ENCODE results near the gene PCYT2. TPM values are rescaled to one million over a fixed set of nuclear protein-coding genes. Genes with fewer than 3 reads are reported as not detected.

The PCYT2 gene
- total RNA-seq, 4 donors from 2014 or later = 23.7 to 34.2 (median 30.4) TPM

DNA sequence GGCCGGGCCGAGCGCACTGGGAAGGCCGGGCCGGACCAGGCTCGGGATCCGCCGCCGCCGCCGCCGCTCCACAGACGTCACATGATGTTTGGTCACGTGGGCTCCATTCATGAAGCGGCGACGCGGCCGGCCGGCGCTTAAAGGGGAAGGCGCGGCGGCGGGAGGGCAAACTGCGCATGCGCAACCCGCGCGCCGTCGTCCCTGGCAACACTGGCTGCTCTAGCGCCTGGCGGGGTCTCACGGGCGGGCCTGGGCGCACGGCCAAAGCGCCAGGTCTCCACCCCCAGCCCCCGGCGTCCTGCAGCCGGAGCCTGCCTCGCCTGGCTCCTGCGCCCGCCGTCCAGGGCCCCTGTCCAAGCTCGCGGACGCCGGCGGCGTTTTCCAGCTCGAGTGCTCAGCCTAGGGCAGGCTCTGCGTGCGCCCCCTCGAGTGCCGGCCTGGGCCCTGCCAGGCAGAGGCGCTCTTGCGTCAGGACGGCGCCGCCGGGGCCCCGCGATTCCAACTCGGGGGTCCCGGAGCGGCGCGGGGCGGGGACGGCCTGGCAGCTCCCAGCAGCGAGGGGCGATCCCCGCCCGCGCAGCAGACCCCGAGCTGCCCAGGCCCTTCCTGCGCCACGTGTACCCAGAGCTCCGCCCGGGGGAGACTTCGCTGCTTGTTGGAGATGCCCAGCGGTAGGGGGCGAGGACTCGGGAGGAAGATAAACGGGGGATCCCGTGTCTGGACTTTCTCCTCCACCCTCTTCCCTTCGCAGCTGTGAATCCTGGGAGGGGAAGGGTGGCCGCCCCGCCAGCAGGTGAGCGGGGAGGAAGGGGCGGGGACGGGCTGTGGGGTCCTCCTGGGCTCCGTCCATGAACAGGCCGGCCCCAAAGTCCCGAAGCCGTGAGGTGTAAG lies 16.7 kb upstream of the PCYT2 start, which contains the start of gene MAFG:
MAFG (minus strand) TSS at position 83 of the 891 bp plus-strand sequence. CDS start 4,550 bp downstream, outside the sequence.
- Histone ChIP-seq H3K9me3 (no peaks in the 10 kb centered on the region), H3K36me3 (no peaks in the 10 kb centered on the region), H3K27ac (peak within 1 kb of the TSS; percentile 92), H3K4me1 (peaks cover 61% of the 10 kb centered on the region), H3K4me3 (peak within 1 kb of the TSS; percentile 87), H3K27me3 (no peaks in the 10 kb centered on the region)
- WGBS = under 1% methylated on average over 43 of the region's 98 CpGs
- TF ChIP-seq EP300 (IDR thresholded peaks at IDR 0.05) (no peak), POLR2AphosphoS5 (IDR thresholded peaks at IDR 0.05) (peak in 1 of 3 donors; percentile 30), CTCF (IDR thresholded peaks at IDR 0.05) (no peak), POLR2A (IDR thresholded peaks at IDR 0.05) (peak in 1 of 2 donors; percentile 58)
- peak; percentile 93 to 96 for DNase-seq (ENCODE audit: low spot score in 2 of 2)

DNA sequence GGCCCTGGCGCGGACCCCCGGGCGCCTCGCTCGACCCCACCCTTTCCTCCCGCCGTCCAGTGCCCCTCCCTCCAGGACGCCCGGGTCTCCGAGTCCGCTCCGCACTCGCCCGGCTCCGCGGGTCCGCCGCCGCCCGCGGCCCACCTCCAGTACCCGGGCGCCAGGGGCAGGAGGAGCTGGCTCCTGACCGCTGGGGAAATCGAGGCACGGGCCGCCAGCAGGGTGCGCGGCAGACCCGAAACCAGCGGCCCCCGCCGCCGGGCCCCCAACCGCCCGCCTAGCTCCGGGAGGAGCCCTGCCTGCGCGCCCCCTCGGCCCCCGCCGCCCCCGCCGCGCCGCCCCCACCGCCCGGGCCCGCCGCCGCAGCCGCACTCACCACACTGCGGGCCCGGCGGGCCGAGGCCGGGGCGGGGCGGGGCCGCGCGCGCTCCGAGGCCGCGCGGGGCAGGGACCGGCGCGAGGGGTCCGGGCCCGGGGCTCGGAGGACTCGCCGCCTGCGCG lies 16.0 kb upstream of the PCYT2 start:
- no CpG with 5 or more reads among the region's 78 CpGs for WGBS
- H3K9me3 ChIP-seq = no peaks in the 10 kb centered on the region
- DNase-seq (ENCODE audit: low spot score in 2 of 2) = no peak
- H3K4me1 ChIP-seq = peaks cover 68% of the 10 kb centered on the region
- TF ChIP-seq EP300 (IDR thresholded peaks at IDR 0.05) (no peak), CTCF (IDR thresholded peaks at IDR 0.05) (no peak), POLR2AphosphoS5 (IDR thresholded peaks at IDR 0.05) (no peak), POLR2A (IDR thresholded peaks at IDR 0.05) (no peak)
- no peaks in the 10 kb centered on the region for H3K27me3 ChIP-seq
- H3K36me3 ChIP-seq = peaks cover 7% of the 10 kb centered on the region
- H3K4me3 ChIP-seq = peak overlapping the region; percentile 87
- peak overlapping the region; percentile 92 for H3K27ac ChIP-seq

DNA sequence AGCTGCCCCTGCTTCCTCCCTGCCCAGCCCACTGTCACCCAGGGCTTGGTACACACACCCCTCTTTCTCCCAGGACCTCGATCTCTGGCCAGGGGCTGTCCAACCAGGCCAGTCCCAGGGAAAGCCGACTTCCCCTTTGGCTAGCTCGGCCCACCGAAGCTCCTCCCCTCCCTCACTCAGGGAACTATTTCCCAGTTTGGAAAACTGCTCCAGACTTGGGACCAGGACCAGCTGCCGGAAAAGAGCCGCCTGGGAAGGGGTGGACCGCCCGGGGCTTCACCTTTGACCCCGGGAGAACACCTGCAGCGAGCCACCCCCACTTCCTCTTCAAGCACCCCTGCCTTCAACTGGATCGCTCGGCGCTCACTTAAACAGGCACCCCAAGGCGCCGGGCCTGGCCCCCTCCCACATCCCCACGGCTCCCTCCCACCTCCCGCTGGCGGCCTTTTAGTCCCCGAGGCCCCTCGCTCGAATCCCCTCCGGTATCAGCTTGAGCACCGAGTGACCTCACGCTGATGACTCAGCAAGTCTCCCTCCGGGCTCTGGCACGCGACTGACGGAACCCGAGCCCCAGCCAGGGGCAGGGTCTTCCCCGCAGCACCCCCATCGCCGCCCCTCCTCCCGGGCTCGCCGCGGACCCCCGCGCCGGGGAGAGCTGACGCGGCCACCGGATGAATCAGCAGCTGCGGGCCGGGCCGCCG lies 15.4 kb upstream of the PCYT2 start:
- H3K4me1 ChIP-seq = peaks cover 69% of the 10 kb centered on the region
- no peaks in the 10 kb centered on the region for H3K9me3 ChIP-seq
- H3K27ac ChIP-seq = peak overlapping the region; percentile 92
- DNase-seq (ENCODE audit: low spot score in 2 of 2) = peak in 1 of 2 donors; percentile 89
- no peaks in the 10 kb centered on the region for H3K27me3 ChIP-seq
- 2% methylated on average over 6 of the region's 46 CpGs for WGBS
- TF ChIP-seq CTCF (IDR thresholded peaks at IDR 0.05) = no peak
- TF ChIP-seq POLR2AphosphoS5 (IDR thresholded peaks at IDR 0.05) = no peak
- TF ChIP-seq EP300 (IDR thresholded peaks at IDR 0.05) = no peak
- no peak for TF ChIP-seq POLR2A (IDR thresholded peaks at IDR 0.05)
- H3K4me3 ChIP-seq = peak overlapping the region; percentile 87
- H3K36me3 ChIP-seq = peaks cover 12% of the 10 kb centered on the region

DNA sequence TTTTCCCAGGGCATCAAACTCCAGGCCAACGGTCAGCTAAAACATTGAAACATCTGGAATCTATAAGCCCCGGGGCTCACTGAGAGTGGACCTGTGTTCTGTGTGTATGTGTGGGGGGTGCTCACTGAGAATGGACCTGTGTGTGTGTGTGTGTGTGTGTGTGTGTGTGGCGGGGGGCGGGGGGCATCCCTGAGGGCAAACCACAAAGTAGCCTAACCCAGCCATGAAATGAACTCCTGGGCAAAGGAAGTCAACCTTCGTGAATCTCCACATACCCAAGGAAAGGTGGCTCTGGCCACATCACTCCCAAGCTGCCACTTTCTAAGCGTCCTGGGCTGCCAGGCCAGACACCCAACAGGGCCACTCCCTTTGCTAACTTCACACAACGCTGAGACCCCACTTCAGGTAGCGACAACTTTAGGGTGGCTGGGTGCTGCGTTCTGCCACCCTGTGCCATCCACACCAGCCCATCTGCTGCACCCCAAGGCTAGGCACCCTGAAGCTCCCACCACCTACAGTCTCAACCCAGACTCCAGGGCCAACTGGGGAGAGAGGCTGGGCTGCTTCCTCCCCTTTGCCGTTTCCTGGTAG lies 14.8 kb upstream of the PCYT2 start:
- TF ChIP-seq POLR2AphosphoS5 (IDR thresholded peaks at IDR 0.05) = no peak
- no peak for TF ChIP-seq CTCF (IDR thresholded peaks at IDR 0.05)
- TF ChIP-seq EP300 (IDR thresholded peaks at IDR 0.05) = no peak
- TF ChIP-seq POLR2A (IDR thresholded peaks at IDR 0.05) = no peak
- 39% methylated on average over 5 of the region's 10 CpGs for WGBS
- Histone ChIP-seq H3K36me3 (peaks cover 15% of the 10 kb centered on the region), H3K4me3 (peak overlapping the region; percentile 87), H3K27me3 (no peaks in the 10 kb centered on the region), H3K9me3 (no peaks in the 10 kb centered on the region), H3K27ac (peak overlapping the region; percentile 92), H3K4me1 (peaks cover 67% of the 10 kb centered on the region)
- DNase-seq (ENCODE audit: low spot score in 2 of 2) = no peak
